RWPE1 (cell line): ENCODE results near the gene ERCC3.
"Not testable (repeated sequence)": the region's sequence is repeated elsewhere in the genome, so short reads cannot be mapped to it uniquely, and the experiment has no call there.

ENCODE experiments used
- CTCF ChIA-PET: fragments of 350-600 bp; sonication (Branson Sonifier 250); formaldehyde crosslinking; extraction: SDS; loops from one replicate; lab custom pipeline; 2021; lab: Yijun Ruan, JAX
- POLR2A ChIA-PET: fragments of 400-600 bp; formaldehyde crosslinking; extraction: SDS; loops from one replicate; lab custom pipeline; 2020; ENCODE audit warnings: antibody characterized with exemption; ENCODE audit not compliant: low non-redundant PET; lab: Yijun Ruan, JAX
- DNase-seq: peaks from one replicate; pipeline ENCODE4 v3.0.0; 2012; ENCODE audit warnings: low spot score
- H3K27ac ChIP-seq: fragments of 450-650 bp; 2 replicates; pipeline ENCODE4 v1.5.1; 2017
- TF ChIP-seq, protein P1 (sequence below): fragments of 450-650 bp; conservative IDR thresholded peaks from 2 replicates; pipeline ENCODE4 v1.5.1; 2017; ENCODE audit warnings: low read depth, mild to moderate bottlenecking

Gene ERCC3

DNA sequence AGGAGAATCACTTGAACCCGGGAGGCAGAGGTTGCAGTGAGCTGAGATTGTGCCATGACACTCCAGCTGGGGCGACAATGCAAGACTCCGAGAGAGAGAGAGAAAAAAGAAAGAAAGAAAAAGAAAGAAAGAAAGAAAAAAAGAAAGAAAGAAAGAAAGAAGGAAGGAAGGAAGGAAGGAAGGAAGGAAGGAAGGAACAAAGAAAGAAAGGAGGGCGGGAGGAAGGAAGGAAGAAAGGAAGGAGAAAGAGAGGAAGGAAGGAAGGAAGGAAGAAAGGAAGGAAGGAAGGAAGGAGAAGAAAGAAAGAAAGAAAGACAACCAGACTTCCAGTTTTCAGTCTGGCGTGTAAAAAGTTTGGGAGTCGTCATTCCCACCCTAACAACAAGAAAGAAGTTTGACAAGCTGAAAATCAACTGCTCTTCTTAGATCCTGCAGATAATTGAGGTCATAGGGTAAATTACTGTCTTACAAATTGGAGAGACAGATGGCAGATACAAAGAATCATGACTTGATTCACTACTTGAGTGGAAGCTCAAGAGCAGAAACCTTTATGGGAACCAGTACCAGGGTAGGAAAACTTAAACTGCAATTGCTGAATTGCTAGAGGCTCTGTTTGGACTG lies 58.8 kb downstream of the ERCC3 start:
- no peak overlapping the region for H3K27ac ChIP-seq
- TF ChIP-seq, protein P1, sequence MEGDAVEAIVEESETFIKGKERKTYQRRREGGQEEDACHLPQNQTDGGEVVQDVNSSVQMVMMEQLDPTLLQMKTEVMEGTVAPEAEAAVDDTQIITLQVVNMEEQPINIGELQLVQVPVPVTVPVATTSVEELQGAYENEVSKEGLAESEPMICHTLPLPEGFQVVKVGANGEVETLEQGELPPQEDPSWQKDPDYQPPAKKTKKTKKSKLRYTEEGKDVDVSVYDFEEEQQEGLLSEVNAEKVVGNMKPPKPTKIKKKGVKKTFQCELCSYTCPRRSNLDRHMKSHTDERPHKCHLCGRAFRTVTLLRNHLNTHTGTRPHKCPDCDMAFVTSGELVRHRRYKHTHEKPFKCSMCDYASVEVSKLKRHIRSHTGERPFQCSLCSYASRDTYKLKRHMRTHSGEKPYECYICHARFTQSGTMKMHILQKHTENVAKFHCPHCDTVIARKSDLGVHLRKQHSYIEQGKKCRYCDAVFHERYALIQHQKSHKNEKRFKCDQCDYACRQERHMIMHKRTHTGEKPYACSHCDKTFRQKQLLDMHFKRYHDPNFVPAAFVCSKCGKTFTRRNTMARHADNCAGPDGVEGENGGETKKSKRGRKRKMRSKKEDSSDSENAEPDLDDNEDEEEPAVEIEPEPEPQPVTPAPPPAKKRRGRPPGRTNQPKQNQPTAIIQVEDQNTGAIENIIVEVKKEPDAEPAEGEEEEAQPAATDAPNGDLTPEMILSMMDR: no peak
- DNase-seq: no peak
- ChIA-PET POLR2A (no interaction called here), CTCF (interaction anchor here (0.7 kb wide), 1 partner anchor 48 kb away, joined by 6 read pairs; no protein-coding TSS in a partner anchor)

DNA sequence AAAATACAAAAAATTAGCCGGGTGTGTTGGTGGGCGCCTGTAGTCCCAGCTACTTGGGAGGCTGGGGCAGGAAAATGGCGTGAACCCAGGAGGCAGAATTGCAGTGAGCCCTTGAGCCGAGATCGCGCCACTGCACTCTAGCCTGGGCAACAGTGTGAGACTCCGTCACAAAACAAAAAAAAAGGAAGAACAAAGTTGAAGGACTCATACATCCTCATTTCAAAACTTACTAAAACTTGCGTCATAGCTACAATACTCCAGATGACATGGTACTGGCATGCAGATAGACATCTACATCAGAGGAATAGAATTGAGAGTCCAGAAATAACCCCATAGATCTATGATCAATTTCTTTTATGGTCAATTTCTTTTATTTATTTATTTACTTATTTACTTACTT lies 60.2 kb downstream of the ERCC3 start:
- ChIA-PET CTCF (no interaction called here), POLR2A (no interaction called here)
- no peak overlapping the region for H3K27ac ChIP-seq
- TF ChIP-seq, protein P1: no peak
- no peak for DNase-seq

DNA sequence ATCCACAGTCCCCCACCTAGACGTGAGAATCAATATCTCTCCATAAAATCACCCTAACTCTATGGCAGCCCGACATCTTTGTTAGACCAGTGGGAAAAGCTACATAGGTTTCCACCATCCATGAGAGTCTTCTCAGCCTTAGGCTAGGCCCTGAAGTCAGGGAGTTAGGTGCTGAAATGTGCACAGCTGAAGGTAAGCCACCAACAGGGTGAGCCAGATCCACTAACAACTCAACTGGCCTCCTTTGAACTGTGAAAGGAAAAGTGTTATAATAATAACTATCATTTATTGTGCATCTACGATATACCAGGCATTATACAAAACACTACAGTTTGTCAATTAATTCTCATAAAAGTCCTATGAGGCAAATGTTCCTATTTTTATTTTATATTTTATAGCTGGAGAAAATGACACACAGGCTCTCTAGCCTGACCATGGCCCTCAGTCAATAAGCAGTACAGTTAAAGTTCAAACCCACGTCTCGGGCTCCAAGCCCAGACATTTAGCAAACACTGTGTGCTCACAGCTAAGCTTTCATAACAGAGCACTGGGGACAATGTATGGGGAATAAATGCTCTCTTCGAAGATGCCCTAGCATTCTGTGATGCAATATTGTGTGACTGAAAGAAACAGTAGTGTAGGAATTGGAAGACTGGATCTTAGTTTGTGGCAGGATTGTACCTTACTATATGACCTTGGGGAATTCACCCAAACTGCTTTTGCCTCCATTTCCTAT lies 62.6 kb downstream of the ERCC3 start:
- TF ChIP-seq, protein P1: no peak
- ChIA-PET POLR2A (no interaction called here), CTCF (no interaction called here)

DNA sequence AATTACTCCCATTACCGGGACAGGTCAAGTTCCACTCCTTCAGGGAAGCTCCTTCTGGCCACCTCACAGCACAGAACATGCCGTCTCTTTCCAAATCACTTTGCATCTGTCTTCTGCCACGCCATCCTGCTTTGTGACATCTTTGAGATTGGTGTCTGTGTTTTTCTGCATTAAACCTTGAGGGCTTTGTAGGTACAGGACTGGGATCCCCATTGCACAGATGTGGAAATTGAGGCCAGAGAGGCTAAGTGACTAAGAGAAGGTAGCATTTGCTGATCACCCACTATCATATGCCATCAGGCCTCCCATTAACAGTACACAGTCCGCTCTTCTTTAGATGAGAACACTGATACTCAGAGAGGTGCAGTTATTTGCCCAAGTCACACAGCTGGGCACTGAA lies 64.4 kb downstream of the ERCC3 start:
- DNase-seq: no peak
- ChIA-PET CTCF (interaction anchor here (0.7 kb wide), 1 partner anchor 59 kb away, joined by 3 read pairs; no protein-coding TSS in a partner anchor), POLR2A (no interaction called here)
- TF ChIP-seq, protein P1: no peak
- no peak overlapping the region for H3K27ac ChIP-seq

More for the DNA sequence above, 62.6 kb downstream of the ERCC3 start:
- no peak for DNase-seq
- H3K27ac ChIP-seq: no peak overlapping the region

DNA sequence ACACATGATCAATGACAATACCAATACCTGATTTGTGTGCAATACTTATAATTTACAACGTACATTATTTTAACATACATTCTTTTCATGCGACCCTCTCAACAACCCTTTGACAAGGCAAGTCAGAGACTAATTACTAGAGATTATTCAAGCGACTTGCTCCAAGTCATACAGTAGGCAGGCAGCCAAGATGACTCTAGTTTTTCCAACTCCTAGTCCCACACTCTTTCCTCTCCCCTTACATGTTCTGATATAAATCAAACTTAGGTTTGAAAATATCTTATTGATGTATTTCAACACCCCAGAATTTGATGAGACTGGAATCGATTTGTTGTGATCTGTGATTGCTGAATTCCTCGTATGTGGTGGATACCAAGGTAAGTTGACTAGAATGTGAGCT lies 65.8 kb downstream of the ERCC3 start:
- no peak overlapping the region for H3K27ac ChIP-seq
- DNase-seq: no peak
- POLR2A ChIA-PET: no interaction called here
- CTCF ChIA-PET: no interaction called here
- TF ChIP-seq, protein P1: no peak

DNA sequence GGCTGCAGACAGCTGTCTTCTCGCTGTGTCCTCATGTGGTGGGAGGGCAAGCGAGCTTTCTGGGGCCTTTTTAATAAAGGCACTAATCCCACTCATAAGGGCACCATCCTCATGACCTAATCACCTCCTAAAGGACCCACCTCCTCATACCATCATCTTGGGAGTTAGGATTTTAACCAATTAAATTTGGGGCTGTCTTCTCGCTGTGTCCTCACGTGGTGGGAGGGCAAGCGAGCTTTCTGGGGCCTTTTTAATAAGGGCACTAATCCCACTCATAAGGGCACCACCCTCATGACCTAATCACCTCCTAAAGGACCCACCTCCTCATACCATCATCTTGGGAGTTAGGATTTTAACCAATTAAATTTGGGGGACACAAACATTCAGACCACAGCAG lies 66.7 kb downstream of the ERCC3 start:
- POLR2A ChIA-PET, DNase-seq, CTCF ChIA-PET: not testable (repeated sequence)
- peak overlapping the region; percentile 44 for H3K27ac ChIP-seq

DNA sequence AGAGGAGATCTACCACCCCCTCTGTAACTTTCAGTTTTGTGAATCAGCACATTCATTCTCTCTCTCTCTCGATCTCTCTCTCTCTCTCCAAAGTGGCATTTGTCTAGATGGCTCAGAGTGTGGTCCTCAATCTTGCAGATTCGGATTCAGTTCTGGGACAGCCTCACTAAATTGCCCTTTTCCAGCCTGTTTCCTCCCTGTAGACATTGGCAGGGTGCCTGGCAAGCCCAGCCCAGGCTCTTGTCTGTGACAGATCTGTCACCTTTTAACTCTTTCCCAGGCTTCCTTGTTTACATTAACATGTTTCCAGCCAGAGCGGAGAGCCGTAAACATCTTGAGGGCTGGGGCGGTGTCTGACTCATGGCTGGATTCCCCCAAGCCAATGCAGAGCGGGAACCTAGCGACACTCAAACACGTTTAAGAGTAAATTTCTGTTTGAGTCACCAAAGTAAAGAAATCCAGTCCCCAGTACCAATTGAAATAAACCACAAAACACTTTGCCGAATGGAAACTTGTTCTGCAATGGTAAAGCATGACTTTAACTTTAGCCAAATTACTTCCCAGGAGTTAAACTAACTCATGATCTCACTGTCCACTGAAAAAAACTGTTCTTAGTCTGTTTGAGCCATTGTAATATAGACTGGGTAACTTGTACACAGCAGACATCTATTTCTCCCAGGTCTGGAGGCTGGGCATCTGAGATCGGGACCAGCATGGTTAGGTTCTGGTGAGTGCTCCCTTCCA lies 67.3 kb downstream of the ERCC3 start:
- ChIA-PET CTCF (no interaction called here), POLR2A (no interaction called here)
- peak; percentile 85 for DNase-seq
- TF ChIP-seq, protein P1: no peak
- H3K27ac ChIP-seq: peak overlapping the region; percentile 44
